HepG2 (cell line): ENCODE results near the gene MRPL42. TPM values are rescaled to one million over a fixed set of nuclear protein-coding genes. Genes with fewer than 3 reads are reported as not detected.

ENCODE experiments used
- ATAC-seq: fragments of 200-7000 bp; cut with Tn5 transposase; 3 replicates; pipeline ENCODE4 v1.9.1; 2020; ENCODE audit warnings: mild to moderate bottlenecking, moderate library complexity
- BruUV-seq: library from RNA; stranded (reverse); fragments of 400-500 nt; replicated peaks from 2 replicates; lab custom pipeline; 2021; lab: Mats Ljungman, UMichigan
- CTCF ChIA-PET: fragments of 300-600 bp; formaldehyde crosslinking; extraction: SDS; loops from one replicate; lab custom pipeline; 2021; ENCODE audit warnings: low total read pairs, inconsistent platforms, low intra/inter-chr PET ratio; lab: Yijun Ruan, JAX
- POLR2A ChIA-PET: fragments of 350-600 bp; sonication (Branson Sonifier 250); formaldehyde crosslinking; loops from one replicate; lab custom pipeline; 2020; ENCODE audit warnings: antibody characterized with exemption, inconsistent platforms; lab: Yijun Ruan, JAX
- DNase-seq: peaks from one replicate; pipeline ENCODE4 v3.0.0-alpha.2; 2015; ENCODE audit warnings: low spot score
- FAIRE-seq: peaks from 3 replicates; lab custom pipeline; 2011; peaks lifted over from hg19 to GRCh38; lab: Jason Lieb, UNC
- H2AFZ ChIP-seq: one replicate; pipeline ENCODE4 v1.6.1; 2011; ENCODE audit warnings: low read length, inconsistent platforms
- H3K27ac ChIP-seq: fragments of 300-600 bp; 3 replicates; pipeline ENCODE4 v1.8.0; 2011; ENCODE audit warnings: mixed run types, mild to moderate bottlenecking, mixed read lengths, low read length, inconsistent platforms; ENCODE audit not compliant: insufficient read depth; ENCODE audit errors: extremely low read length
- H3K27me3 ChIP-seq, 2 experiments: fragments of 200-600 bp in 1 of 2; 2 replicates in 1 of 2; 3 replicates in 1 of 2; pipeline versions ENCODE4 v1.6.0 to v1.8.0; 2011; ENCODE audit warnings: low read length in 2 of 2, mild to moderate bottlenecking in 2 of 2, moderate library complexity in 2 of 2, inconsistent platforms in 1 of 2; ENCODE audit not compliant: insufficient read depth in 2 of 2, control insufficient read depth in 1 of 2
- H3K36me3 ChIP-seq, 2 experiments: fragments of 200-600 bp in 1 of 2; replicated peaks in 1 of 2; 2 replicates in 1 of 2; 3 replicates in 1 of 2; pipeline versions ENCODE4 v1.5.1 to v1.8.0; 2011; ENCODE audit warnings: low read length in 2 of 2, inconsistent platforms in 1 of 2; ENCODE audit not compliant: insufficient read depth in 2 of 2, control insufficient read depth in 1 of 2
- H3K4me1 ChIP-seq: 2 replicates; pipeline ENCODE4 v1.5.1; 2012; ENCODE audit warnings: low read length, inconsistent platforms; ENCODE audit not compliant: insufficient read depth
- H3K4me2 ChIP-seq: 2 replicates; pipeline ENCODE4 v1.6.0; 2011; ENCODE audit warnings: low read depth, low read length, inconsistent platforms
- H3K4me3 ChIP-seq, 3 experiments: fragments of 200-600 bp in 1 of 3; sonication (generic), shearing (Covaris generic) in 1 of 3; replicated peaks in 1 of 3; 2 replicates each; pipeline ENCODE4 v1.5.1; 2011 to 2016; ENCODE audit warnings: low read length in 3 of 3, inconsistent platforms in 2 of 3, low read depth in 2 of 3, mild to moderate bottlenecking in 2 of 3, control low read depth in 1 of 3, mixed read lengths in 1 of 3; ENCODE audit not compliant: insufficient read depth in 1 of 3
- H3K79me2 ChIP-seq: one replicate; pipeline ENCODE4 v1.6.1; 2011; ENCODE audit warnings: low read length, inconsistent platforms; ENCODE audit not compliant: insufficient read depth
- H3K9ac ChIP-seq: 2 replicates; pipeline ENCODE4 v1.6.0; 2011; ENCODE audit warnings: mild to moderate bottlenecking, low read depth, low read length, inconsistent platforms; ENCODE audit not compliant: insufficient read depth
- H3K9me3 ChIP-seq: 2 replicates; pipeline ENCODE4 v1.5.1; 2012; ENCODE audit warnings: mild to moderate bottlenecking, low read length
- H4K20me1 ChIP-seq: 2 replicates; pipeline ENCODE4 v1.6.0; 2011; ENCODE audit warnings: inconsistent platforms, mild to moderate bottlenecking, low read length, moderate library complexity; ENCODE audit not compliant: insufficient read depth
- BORCS8-MEF2B ChIP-seq: sonication (generic); formaldehyde crosslinking; IDR thresholded peaks from 2 replicates; pipeline ENCODE4 v1.8.0; 2022; ENCODE audit warnings: mild to moderate bottlenecking, missing genetic modification reagents
- BRCA1 ChIP-seq: sonication (generic); formaldehyde crosslinking; IDR thresholded peaks from 2 replicates; pipeline ENCODE4 v1.4.0; 2020; ENCODE audit warnings: missing genetic modification reagents
- JUNB ChIP-seq: sonication (generic); formaldehyde crosslinking; IDR thresholded peaks from 2 replicates; pipeline ENCODE4 v1.8.0; 2022; ENCODE audit warnings: missing genetic modification reagents, mild to moderate bottlenecking, borderline replicate concordance
- MTF2 ChIP-seq: sonication (generic); formaldehyde crosslinking; IDR thresholded peaks from 2 replicates; pipeline ENCODE4 v1.5.0; 2020; ENCODE audit warnings: missing genetic modification reagents, borderline replicate concordance
- PAWR ChIP-seq: sonication (generic); formaldehyde crosslinking; IDR thresholded peaks from 2 replicates; pipeline ENCODE4 v1.4.0; 2020; ENCODE audit warnings: missing genetic modification reagents, mild to moderate bottlenecking, borderline replicate concordance
- POGZ ChIP-seq: sonication (generic); formaldehyde crosslinking; IDR thresholded peaks from 2 replicates; pipeline ENCODE4 v1.4.0; 2020; ENCODE audit warnings: mild to moderate bottlenecking, missing genetic modification reagents
- SRY ChIP-seq: sonication (generic); formaldehyde crosslinking; IDR thresholded peaks from 2 replicates; pipeline ENCODE4 v1.8.0; 2022; ENCODE audit warnings: mild to moderate bottlenecking, missing genetic modification reagents
- ZBTB33 ChIP-seq: sonication (generic); formaldehyde crosslinking; IDR thresholded peaks from 2 replicates; pipeline ENCODE4 v1.4.0; 2020; ENCODE audit warnings: missing genetic modification reagents
- ZNF121 ChIP-seq: sonication (generic); formaldehyde crosslinking; IDR thresholded peaks from 2 replicates; pipeline ENCODE4 v1.5.0; 2020; ENCODE audit warnings: mild to moderate bottlenecking, missing genetic modification reagents
- ZNF180 ChIP-seq: sonication (generic); formaldehyde crosslinking; IDR thresholded peaks from 2 replicates; pipeline ENCODE4 v1.4.0; 2020; ENCODE audit warnings: low read depth, missing genetic modification reagents, borderline replicate concordance
- ZNF414 ChIP-seq: sonication (generic); formaldehyde crosslinking; IDR thresholded peaks from 2 replicates; pipeline ENCODE4 v1.5.0; 2020; ENCODE audit warnings: missing genetic modification reagents
- ZNF576 ChIP-seq: sonication (generic); formaldehyde crosslinking; IDR thresholded peaks from 2 replicates; pipeline ENCODE4 v1.4.0; 2020; ENCODE audit warnings: mild to moderate bottlenecking, missing genetic modification reagents
- ZNF678 ChIP-seq: sonication (generic); formaldehyde crosslinking; IDR thresholded peaks from 2 replicates; pipeline ENCODE4 v1.4.0; 2020; ENCODE audit warnings: mild to moderate bottlenecking, missing genetic modification reagents
- ZNF782 ChIP-seq: sonication (generic); formaldehyde crosslinking; IDR thresholded peaks from 2 replicates; pipeline ENCODE4 v1.4.0; 2020; ENCODE audit warnings: missing genetic modification reagents, mild to moderate bottlenecking, borderline replicate concordance
- ZSCAN31 ChIP-seq: sonication (generic); formaldehyde crosslinking; IDR thresholded peaks from 2 replicates; pipeline ENCODE4 v1.5.0; 2020; ENCODE audit warnings: low read depth, mild to moderate bottlenecking, missing genetic modification reagents
- WGBS: methylation state at CpG from one replicate; pipeline ENCODE4 v1.1.6; 2017; ENCODE audit warnings: low lambda C conversion rate; 5-methylcytosine and 5-hydroxymethylcytosine counted together
- in situ Hi-C: cut with HindIII; loops from 2 replicates; pipeline ENCODE4 v1.10.0; 2017; ENCODE audit warnings: low pct_unique_long_range_greater_than_20kb; ENCODE audit not compliant: extremely low pct_ligation_motif_present
- intact Hi-C: fragments of 100-400 bp; cut with micrococcal nuclease; formaldehyde crosslinking; loops from one replicate; pipeline ENCODE4 v1.10.0; 2022; ENCODE audit not compliant: unreplicated experiment
- polyA plus RNA-seq, 8 experiments: library from polyadenylated mRNA; depleted of rRNA in 3 of 8; stranded (reverse) in 7 of 8; unstranded in 1 of 8; fragments of >200 nt; fragmentation: Illumina TruSeq in 4 of 8; extraction: Trizol in 4 of 8; gene quantifications; 2 replicates each; pipeline versions ENCODE4 v1.2.1 to v1.2.3, GENCODE V29; 2011 to 2016; ENCODE audit warnings: low read depth in 4 of 8, missing spikeins in 1 of 8, mixed read lengths in 1 of 8; ENCODE audit not compliant: insufficient read depth in 1 of 8
- total RNA-seq, 5 experiments: library from RNA; depleted of rRNA; stranded (reverse); fragments of >200 nt; fragmentation: Illumina TruSeq; extraction: Trizol; gene quantifications; 2 replicates each; pipeline ENCODE4 v1.2.3, GENCODE V29; 2016; ENCODE audit warnings: low read depth in 1 of 5
- TF ChIP-seq, protein P1 (sequence below): sonication (generic); formaldehyde crosslinking; conservative IDR thresholded peaks from 2 replicates; pipeline ENCODE4 v1.5.0; 2020; ENCODE audit warnings: missing genetic modification reagents
- TF ChIP-seq, protein P2 (sequence below): sonication (generic); formaldehyde crosslinking; IDR thresholded peaks from 2 replicates; pipeline ENCODE4 v1.5.1; 2020; ENCODE audit warnings: missing genetic modification reagents, mild to moderate bottlenecking, borderline replicate concordance
- TF ChIP-seq, protein P3 (sequence below): sonication (generic); formaldehyde crosslinking; IDR thresholded peaks from 2 replicates; pipeline ENCODE4 v1.8.0; 2022; ENCODE audit warnings: mild to moderate bottlenecking, missing genetic modification reagents; ENCODE audit not compliant: insufficient replicate concordance

The MRPL42 gene
- total and polyA plus RNA-seq, 2 of the 13 experiments (the other 11 are each of a cell fraction or from before 2014, with no cell fraction given), result 93.3 to 148 TPM

DNA sequence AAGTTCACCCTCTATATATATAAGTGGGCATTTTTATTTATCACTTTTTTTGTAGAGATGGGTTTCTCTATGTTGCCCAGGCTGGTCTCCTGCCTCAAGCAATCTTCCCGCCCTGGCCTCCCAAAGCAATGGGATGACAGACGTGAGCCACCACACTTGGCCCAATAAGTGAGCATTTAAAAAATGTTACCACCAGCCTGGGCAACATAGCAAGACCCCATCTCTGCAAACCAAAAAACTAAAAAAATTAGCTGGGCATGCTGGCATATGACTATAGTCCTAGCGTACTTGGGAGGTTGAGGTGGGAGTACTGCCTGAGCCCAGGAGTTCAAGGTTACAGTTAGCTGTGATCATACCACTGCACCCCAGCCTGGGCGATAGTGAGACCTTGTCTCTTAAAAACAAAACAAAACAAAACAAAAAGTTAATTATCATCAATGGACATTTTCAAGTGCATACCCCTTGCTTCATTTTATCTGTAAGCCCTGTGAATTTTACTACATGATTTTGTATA lies 49.3 kb upstream of the MRPL42 start:
- no peak overlapping the region for H3K27ac ChIP-seq
- DNase-seq, result no peak
- in situ Hi-C loops, result loop anchor here (10.0 kb wide), 1 partner anchor 633 kb away; no protein-coding TSS in a partner anchor
- TF ChIP-seq ZNF180, result no peak
- no peak for TF ChIP-seq ZNF576
- no peak for TF ChIP-seq PAWR
- TF ChIP-seq MTF2 (CRISPR knock-in tag), result no peak
- TF ChIP-seq, protein P1, sequence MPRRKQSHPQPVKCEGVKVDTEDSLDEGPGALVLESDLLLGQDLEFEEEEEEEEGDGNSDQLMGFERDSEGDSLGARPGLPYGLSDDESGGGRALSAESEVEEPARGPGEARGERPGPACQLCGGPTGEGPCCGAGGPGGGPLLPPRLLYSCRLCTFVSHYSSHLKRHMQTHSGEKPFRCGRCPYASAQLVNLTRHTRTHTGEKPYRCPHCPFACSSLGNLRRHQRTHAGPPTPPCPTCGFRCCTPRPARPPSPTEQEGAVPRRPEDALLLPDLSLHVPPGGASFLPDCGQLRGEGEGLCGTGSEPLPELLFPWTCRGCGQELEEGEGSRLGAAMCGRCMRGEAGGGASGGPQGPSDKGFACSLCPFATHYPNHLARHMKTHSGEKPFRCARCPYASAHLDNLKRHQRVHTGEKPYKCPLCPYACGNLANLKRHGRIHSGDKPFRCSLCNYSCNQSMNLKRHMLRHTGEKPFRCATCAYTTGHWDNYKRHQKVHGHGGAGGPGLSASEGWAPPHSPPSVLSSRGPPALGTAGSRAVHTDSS (CRISPR knock-in tag), result no peak
- no peak for TF ChIP-seq ZNF782 (CRISPR knock-in tag)
- no peak for TF ChIP-seq JUNB
- TF ChIP-seq ZSCAN31 (CRISPR knock-in tag), result no peak
- peak; percentile 19; the same call in 1 of the 2 replicates for TF ChIP-seq POGZ (CRISPR knock-in tag)
- no peak for TF ChIP-seq ZBTB33 (CRISPR knock-in tag)
- no peak for TF ChIP-seq BORCS8-MEF2B
- TF ChIP-seq ZNF678 (CRISPR knock-in tag), result no peak
- TF ChIP-seq, protein P2, sequence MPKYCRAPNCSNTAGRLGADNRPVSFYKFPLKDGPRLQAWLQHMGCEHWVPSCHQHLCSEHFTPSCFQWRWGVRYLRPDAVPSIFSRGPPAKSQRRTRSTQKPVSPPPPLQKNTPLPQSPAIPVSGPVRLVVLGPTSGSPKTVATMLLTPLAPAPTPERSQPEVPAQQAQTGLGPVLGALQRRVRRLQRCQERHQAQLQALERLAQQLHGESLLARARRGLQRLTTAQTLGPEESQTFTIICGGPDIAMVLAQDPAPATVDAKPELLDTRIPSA (CRISPR knock-in tag), result no peak
- no peak for TF ChIP-seq ZNF414
- peak; percentile 97 for TF ChIP-seq ZNF121 (CRISPR knock-in tag)
- no peak for TF ChIP-seq BRCA1
- TF ChIP-seq, protein P3, sequence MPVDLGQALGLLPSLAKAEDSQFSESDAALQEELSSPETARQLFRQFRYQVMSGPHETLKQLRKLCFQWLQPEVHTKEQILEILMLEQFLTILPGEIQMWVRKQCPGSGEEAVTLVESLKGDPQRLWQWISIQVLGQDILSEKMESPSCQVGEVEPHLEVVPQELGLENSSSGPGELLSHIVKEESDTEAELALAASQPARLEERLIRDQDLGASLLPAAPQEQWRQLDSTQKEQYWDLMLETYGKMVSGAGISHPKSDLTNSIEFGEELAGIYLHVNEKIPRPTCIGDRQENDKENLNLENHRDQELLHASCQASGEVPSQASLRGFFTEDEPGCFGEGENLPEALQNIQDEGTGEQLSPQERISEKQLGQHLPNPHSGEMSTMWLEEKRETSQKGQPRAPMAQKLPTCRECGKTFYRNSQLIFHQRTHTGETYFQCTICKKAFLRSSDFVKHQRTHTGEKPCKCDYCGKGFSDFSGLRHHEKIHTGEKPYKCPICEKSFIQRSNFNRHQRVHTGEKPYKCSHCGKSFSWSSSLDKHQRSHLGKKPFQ, result peak; percentile 49
- TF ChIP-seq SRY, result no peak

More for the DNA sequence above, 49.3 kb upstream of the MRPL42 start:
- intact Hi-C loops, result no loop called here
- 79% methylated on average over 4 of the region's 4 CpGs for whole genome bisulfite sequencing
- CTCF ChIA-PET, result no interaction called here
- Histone ChIP-seq H3K27me3 (no peaks in the 10 kb centered on the region), H3K4me1 (peaks cover 50% of the 10 kb centered on the region), H3K36me3 (peaks cover 0 to 3% of the 10 kb centered on the region in 2 experiments; a peak in 2 of 5 replicates), H3K4me2 (no peak overlapping the region), H4K20me1 (peaks cover 81% of the 10 kb centered on the region), H3K4me3 (no peak overlapping the region), H2AFZ (no peak overlapping the region), H3K9ac (no peak overlapping the region), H3K79me2 (peaks cover 97% of the 10 kb centered on the region), H3K9me3 (no peaks in the 10 kb centered on the region)
- no TSS peak for BruUV-seq
- FAIRE-seq, result no peak
- POLR2A ChIA-PET, result no interaction called here
- peak; percentile 68; the same call in 2 of the 3 replicates for ATAC-seq
